Naive thymus-derived CD4-positive, alpha-beta T cell (primary cell): ENCODE results near the gene ATP8A2. TPM values are rescaled to one million over a fixed set of nuclear protein-coding genes. Genes with fewer than 3 reads are reported as not detected.
"Not testable (repeated sequence)": the region's sequence is repeated elsewhere in the genome, so short reads cannot be mapped to it uniquely, and the experiment has no call there.

Experiments
- ATAC-seq: fragments of 150-1000 bp; cut with Tn5 transposase; 2 replicates; pipeline ENCODE4 v1.10.0; 2021; ENCODE audit warnings: mild to moderate bottlenecking, moderate library complexity
- CTCF ChIA-PET: fragments of 350-600 bp; sonication (Branson Sonifier 250); formaldehyde crosslinking; loops from one replicate; lab custom pipeline; 2021; ENCODE audit warnings: antibody characterized with exemption; lab: Charles Lee
- POLR2A ChIA-PET: fragments of 350-600 bp; sonication (Branson Sonifier 250); formaldehyde crosslinking; loops from one replicate; lab custom pipeline; 2021; ENCODE audit warnings: antibody characterized with exemption, inconsistent platforms; lab: Charles Lee
- DNase-seq, 9 donors: peaks; one replicate each; pipeline versions ENCODE4 v3.0.0 to v3.0.0-alpha.2; 2020 to 2022; ENCODE audit warnings: mixed read lengths in 1 of 9
- H3K27ac ChIP-seq: one replicate; pipeline ENCODE4 v1.7.0; 2013; ENCODE audit warnings: mild to moderate bottlenecking, low read depth, low read length, moderate library complexity
- H3K27me3 ChIP-seq, 2 donors: one replicate each; pipeline ENCODE4 v1.7.0; 2013; ENCODE audit warnings: low read length in 2 of 2, mild to moderate bottlenecking in 2 of 2, moderate library complexity in 2 of 2; ENCODE audit not compliant: control insufficient read depth in 2 of 2, insufficient read depth in 2 of 2
- H3K36me3 ChIP-seq, 3 experiments: 1 replicate in 2 of 3; 2 replicates in 1 of 3; pipeline ENCODE4 v1.7.0; 2013; ENCODE audit warnings: low read length in 3 of 3, mild to moderate bottlenecking in 3 of 3, moderate library complexity in 1 of 3; ENCODE audit not compliant: insufficient read depth in 3 of 3, control insufficient read depth in 2 of 3
- H3K4me1 ChIP-seq, 2 donors: one replicate each; pipeline ENCODE4 v1.7.0; 2013; ENCODE audit warnings: low read length in 2 of 2, mild to moderate bottlenecking in 2 of 2, moderate library complexity in 1 of 2; ENCODE audit not compliant: control insufficient read depth in 2 of 2, insufficient read depth in 2 of 2
- H3K4me3 ChIP-seq: 2 replicates; pipeline ENCODE4 v1.7.0; 2013; ENCODE audit warnings: mild to moderate bottlenecking, low read length
- H3K9me3 ChIP-seq, 3 experiments: 1 replicate in 2 of 3; 2 replicates in 1 of 3; pipeline ENCODE4 v1.7.0; 2013; ENCODE audit warnings: low read length in 3 of 3; ENCODE audit not compliant: control insufficient read depth in 2 of 3
- H3K27ac Mint-ChIP-seq, 9 donors: one replicate each; pipeline ENCODE4 v1.8.0; 2020 to 2022; ENCODE audit warnings: mixed read lengths in 9 of 9, mild to moderate bottlenecking in 8 of 9, moderate library complexity in 5 of 9, inconsistent platforms in 2 of 9
- H3K27me3 Mint-ChIP-seq, 5 donors: one replicate each; pipeline ENCODE4 v1.8.0; 2021 to 2022; ENCODE audit warnings: mixed read lengths in 5 of 5, mild to moderate bottlenecking in 1 of 5
- H3K36me3 Mint-ChIP-seq, 5 donors: one replicate each; pipeline ENCODE4 v1.8.0; 2020 to 2022; ENCODE audit warnings: mixed read lengths in 5 of 5, mild to moderate bottlenecking in 3 of 5, inconsistent platforms in 1 of 5
- H3K4me1 Mint-ChIP-seq, 7 donors: one replicate each; pipeline ENCODE4 v1.8.0; 2020 to 2022; ENCODE audit warnings: mixed read lengths in 7 of 7, mild to moderate bottlenecking in 3 of 7, inconsistent platforms in 1 of 7
- H3K4me3 Mint-ChIP-seq, 10 donors: one replicate each; pipeline ENCODE4 v1.8.0; 2020 to 2022; ENCODE audit warnings: mild to moderate bottlenecking in 10 of 10, mixed read lengths in 10 of 10, moderate library complexity in 6 of 10, inconsistent platforms in 2 of 10
- H3K9me3 Mint-ChIP-seq, 11 donors: one replicate each; pipeline ENCODE4 v1.8.0; 2020 to 2022; ENCODE audit warnings: mixed read lengths in 11 of 11, mild to moderate bottlenecking in 4 of 11, inconsistent platforms in 1 of 11, moderate library complexity in 1 of 11
- intact Hi-C, 2 donors: fragments of 100-400 bp; cut with micrococcal nuclease; formaldehyde crosslinking; loops; one replicate each; pipeline ENCODE4 v1.15.1; 2023
- polyA plus RNA-seq, 2 donors: library from polyadenylated mRNA; unstranded; fragments of 300-500 nt; fragmentation: Illumina TruSeq; gene quantifications; one replicate each; pipeline ENCODE4 v1.2.3, GENCODE V29; 2021
- total RNA-seq, 6 experiments: library from RNA in 5 of 6; stranded (reverse) in 5 of 6; gene quantifications; 1 replicate in 5 of 6; 2 replicates in 1 of 6; pipeline ENCODE4 v1.2.3 and lab custom pipeline; 2021 to 2026

ATP8A2 gene
- total and polyA plus RNA-seq, 7 experiments from 2014 or later, result 0.56 to 2.4 (median 1.2) TPM

DNA sequence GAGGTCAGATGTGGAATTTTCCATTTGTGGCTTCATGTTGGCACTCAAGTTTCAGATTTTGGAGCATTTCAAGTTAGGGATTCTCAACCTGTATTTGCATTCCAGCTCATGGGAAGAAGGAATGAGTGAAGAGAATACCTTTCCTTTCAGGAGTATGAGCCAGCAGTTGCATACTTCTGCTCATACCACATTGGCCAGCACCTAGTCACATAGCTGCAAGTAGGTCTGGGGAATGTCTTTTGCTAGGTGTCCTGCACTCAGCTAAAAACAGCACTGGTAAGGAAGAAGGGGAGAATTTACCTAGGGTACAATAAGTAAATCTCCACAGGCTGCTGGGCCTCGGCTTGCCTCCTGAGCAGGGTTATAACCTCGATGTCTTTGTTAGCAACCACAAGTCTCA, 24.6 kb upstream of the ATP8A2 start:
- Mint-ChIP-seq H3K9me3 (peaks cover 0 to 4% (median 0%) of the 10 kb centered on the region in 11 donors), H3K36me3 (peaks cover 0 to 9% (median 5%) of the 10 kb centered on the region in 5 donors), H3K4me3 (no peak overlapping the region), H3K4me1 (no peaks in the 10 kb centered on the region), H3K27me3 (peaks cover 0 to 3% (median 0%) of the 10 kb centered on the region in 5 donors), H3K27ac (no peak overlapping the region)
- POLR2A ChIA-PET, result no interaction called here
- ATAC-seq (no peak), DNase-seq (no peak)
- no peaks in the 10 kb centered on the region for H3K27me3 ChIP-seq
- H3K4me1 ChIP-seq, result no peaks in the 10 kb centered on the region
- H3K9me3 ChIP-seq, result no peaks in the 10 kb centered on the region
- H3K36me3 ChIP-seq, result no peaks in the 10 kb centered on the region
- CTCF ChIA-PET, result no interaction called here
- intact Hi-C loops, result no loop called here
- no peak overlapping the region for H3K4me3 ChIP-seq
- no peak overlapping the region for H3K27ac ChIP-seq

DNA sequence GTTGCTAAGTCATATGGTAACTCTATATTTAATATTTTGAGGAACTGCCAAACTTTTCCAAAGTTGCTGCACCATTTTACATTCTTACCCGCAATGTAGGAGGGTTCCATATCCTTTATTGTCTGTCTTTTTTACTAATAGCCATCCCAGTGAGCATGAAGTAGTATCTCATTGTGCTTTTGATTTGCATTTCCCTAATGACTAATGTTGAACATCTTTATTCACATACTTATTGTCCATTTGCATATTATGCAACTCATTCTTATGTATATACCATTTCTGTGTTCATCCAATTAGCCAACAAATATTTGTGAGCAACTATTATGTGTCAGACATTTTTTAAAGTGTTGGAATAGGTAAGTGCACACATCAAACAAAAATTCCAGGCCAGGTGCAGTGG, 20.4 kb upstream of the ATP8A2 start:
- no peak overlapping the region for H3K4me3 Mint-ChIP-seq
- no peak for DNase-seq
- POLR2A ChIA-PET, result interaction anchor here (0.7 kb wide), 1 partner anchor 38 kb away, joined by 3 read pairs; no protein-coding TSS in a partner anchor

DNA sequence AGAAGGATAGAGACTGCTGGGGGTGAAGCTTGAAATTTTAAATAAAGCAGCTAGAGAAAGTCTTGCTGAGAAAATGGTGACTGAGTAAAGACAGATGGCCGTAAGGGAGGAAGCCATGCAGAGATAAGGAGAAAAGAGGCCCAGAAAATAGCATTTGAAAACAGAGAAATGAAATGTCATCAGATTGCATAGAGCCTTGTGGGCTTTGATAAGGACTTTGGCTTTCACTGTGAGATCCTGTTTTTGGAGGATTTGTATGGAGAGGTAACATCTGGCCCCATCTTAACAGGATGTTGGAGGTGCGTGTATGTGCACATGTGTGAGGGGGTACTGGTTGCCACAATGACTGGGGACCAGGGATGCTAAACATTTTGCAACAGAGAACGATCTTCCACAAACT, 19.5 kb upstream of the ATP8A2 start:
- no peak overlapping the region for H3K27ac Mint-ChIP-seq
- no peak overlapping the region for H3K4me3 ChIP-seq
- H3K27ac ChIP-seq, result no peak overlapping the region
- H3K27me3 Mint-ChIP-seq, result peaks cover 21 to 36% (median 28%) of the 10 kb centered on the region in 5 donors
- no peaks in the 10 kb centered on the region for H3K36me3 ChIP-seq
- H3K4me1 Mint-ChIP-seq, result peaks cover 0 to 2% (median 0%) of the 10 kb centered on the region in 7 donors
- H3K4me1 ChIP-seq, result no peaks in the 10 kb centered on the region
- DNase-seq, result no peak
- no peaks in the 10 kb centered on the region for H3K27me3 ChIP-seq
- peaks cover 0 to 5% (median 0%) of the 10 kb centered on the region in 5 donors for H3K36me3 Mint-ChIP-seq
- ATAC-seq, result no peak
- no peaks in the 10 kb centered on the region for H3K9me3 ChIP-seq
- H3K4me3 Mint-ChIP-seq, result no peak overlapping the region
- H3K9me3 Mint-ChIP-seq, result peaks cover 0 to 9% (median 0%) of the 10 kb centered on the region in 11 donors
- intact Hi-C loops, result no loop called here
- CTCF ChIA-PET, result no interaction called here
- POLR2A ChIA-PET, result interaction anchor here (0.7 kb wide), 1 partner anchor 39 kb away, joined by 3 read pairs; no protein-coding TSS in a partner anchor

More for the DNA sequence above, 20.4 kb upstream of the ATP8A2 start:
- intact Hi-C loops, result no loop called here
- H3K27ac Mint-ChIP-seq, result no peak overlapping the region
- Histone ChIP-seq H3K27me3 (no peaks in the 10 kb centered on the region), H3K36me3 (no peaks in the 10 kb centered on the region), H3K27ac (no peak overlapping the region), H3K4me1 (no peaks in the 10 kb centered on the region), H3K9me3 (no peaks in the 10 kb centered on the region), H3K4me3 (no peak overlapping the region)
- H3K9me3 Mint-ChIP-seq, result peaks cover 0 to 9% (median 0%) of the 10 kb centered on the region in 11 donors
- H3K4me1 Mint-ChIP-seq, result peaks cover 0 to 2% (median 0%) of the 10 kb centered on the region in 7 donors
- H3K36me3 Mint-ChIP-seq, result peaks cover 0 to 5% (median 0%) of the 10 kb centered on the region in 5 donors
- CTCF ChIA-PET, result no interaction called here
- no peak for ATAC-seq
- H3K27me3 Mint-ChIP-seq, result peaks cover 21 to 28% (median 23%) of the 10 kb centered on the region in 5 donors

DNA sequence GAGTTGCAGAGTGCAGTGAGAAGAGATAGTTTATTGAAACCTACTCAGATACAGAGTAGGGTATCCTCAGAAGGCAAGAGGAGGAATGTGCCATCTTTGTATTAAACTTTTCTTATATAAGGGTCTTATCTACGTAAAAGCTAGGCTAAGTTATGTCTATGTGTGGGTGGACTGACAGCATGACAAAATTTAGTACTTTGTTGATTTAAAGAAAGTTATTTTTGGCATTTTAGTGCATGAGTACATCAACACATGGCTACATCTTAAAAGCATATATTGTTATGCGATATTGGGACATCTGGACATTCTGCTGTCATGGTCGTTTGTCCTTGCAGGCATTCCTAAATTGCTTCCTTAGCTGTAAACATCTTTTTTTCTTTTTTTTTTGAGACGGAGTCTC, 19.0 kb upstream of the ATP8A2 start:
- Histone ChIP-seq H3K4me3 (no peak overlapping the region), H3K27ac (no peak overlapping the region), H3K9me3 (no peaks in the 10 kb centered on the region), H3K36me3 (no peaks in the 10 kb centered on the region), H3K27me3 (no peaks in the 10 kb centered on the region), H3K4me1 (no peaks in the 10 kb centered on the region)
- H3K4me3 Mint-ChIP-seq, result no peak overlapping the region
- H3K27me3 Mint-ChIP-seq, result peaks cover 21 to 39% (median 32%) of the 10 kb centered on the region in 5 donors
- H3K36me3 Mint-ChIP-seq, result peaks cover 0 to 9% (median 0%) of the 10 kb centered on the region in 5 donors
- H3K27ac Mint-ChIP-seq, result no peak overlapping the region
- ChIA-PET POLR2A (no interaction called here), CTCF (no interaction called here)
- peaks cover 0 to 2% (median 0%) of the 10 kb centered on the region in 7 donors for H3K4me1 Mint-ChIP-seq
- H3K9me3 Mint-ChIP-seq, result peaks cover 0 to 9% (median 0%) of the 10 kb centered on the region in 11 donors
- intact Hi-C loops, result no loop called here
- ATAC-seq, result no peak
- DNase-seq, result no peak

DNA sequence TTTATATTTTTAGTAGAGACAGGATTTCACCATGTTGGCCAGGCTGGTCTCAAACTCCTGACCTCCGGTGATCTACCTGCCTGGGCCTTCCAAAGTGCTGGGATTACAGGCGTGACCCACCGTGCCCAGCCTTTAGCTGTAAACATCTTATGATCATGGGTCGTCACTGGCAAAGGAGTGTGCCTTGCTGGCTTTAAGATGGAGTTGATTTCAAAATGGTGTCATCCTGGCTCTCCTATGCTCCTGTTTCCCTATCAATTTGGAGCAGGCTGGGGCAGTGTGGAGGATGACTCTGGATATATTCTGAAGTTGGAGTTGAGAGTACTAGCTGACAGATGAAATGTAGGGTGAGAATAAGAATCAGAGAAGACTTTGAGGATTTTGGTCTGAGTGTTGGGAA, 18.4 kb upstream of the ATP8A2 start:
- peaks cover 0 to 9% (median 4%) of the 10 kb centered on the region in 11 donors for H3K9me3 Mint-ChIP-seq
- no peak overlapping the region for H3K27ac ChIP-seq
- H3K27ac Mint-ChIP-seq, result no peak overlapping the region
- POLR2A ChIA-PET, result no interaction called here
- H3K4me1 Mint-ChIP-seq, result peaks cover 0 to 2% (median 0%) of the 10 kb centered on the region in 7 donors
- H3K4me3 Mint-ChIP-seq, result no peak overlapping the region
- DNase-seq (no peak), ATAC-seq (no peak)
- CTCF ChIA-PET, result no interaction called here
- no peaks in the 10 kb centered on the region for H3K27me3 ChIP-seq
- no peaks in the 10 kb centered on the region for H3K9me3 ChIP-seq
- H3K36me3 Mint-ChIP-seq, result peaks cover 0 to 9% (median 0%) of the 10 kb centered on the region in 5 donors
- H3K4me1 ChIP-seq, result no peaks in the 10 kb centered on the region
- peaks cover 24 to 44% (median 37%) of the 10 kb centered on the region in 5 donors for H3K27me3 Mint-ChIP-seq
- H3K4me3 ChIP-seq, result no peak overlapping the region
- no peaks in the 10 kb centered on the region for H3K36me3 ChIP-seq
- intact Hi-C loops, result no loop called here

DNA sequence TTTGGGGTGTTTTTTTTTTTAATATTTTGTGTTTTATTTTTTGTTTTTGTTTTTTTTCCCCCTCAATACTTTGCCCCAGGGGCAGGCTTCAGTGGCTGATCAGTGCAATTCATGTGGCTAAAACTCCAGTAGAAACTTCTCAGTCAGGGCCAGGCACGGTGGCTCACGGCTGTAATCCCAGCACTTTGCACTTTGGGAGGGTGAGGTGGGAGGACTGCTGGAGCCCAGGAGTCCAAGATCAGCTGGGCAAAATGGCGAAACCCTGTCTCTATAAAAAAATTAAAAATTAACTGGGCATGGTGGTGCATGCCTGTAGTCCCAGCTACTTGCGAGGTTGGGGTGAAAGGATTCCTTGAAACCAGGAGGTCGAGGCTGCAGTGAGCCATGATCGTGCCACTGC, 17.4 kb upstream of the ATP8A2 start:
- peaks cover 0 to 9% (median 0%) of the 10 kb centered on the region in 5 donors for H3K36me3 Mint-ChIP-seq
- H3K4me3 ChIP-seq, result no peak overlapping the region
- intact Hi-C loops, result no loop called here
- H3K36me3 ChIP-seq, result no peaks in the 10 kb centered on the region
- H3K4me3 Mint-ChIP-seq, result no peak overlapping the region
- H3K4me1 ChIP-seq, result no peaks in the 10 kb centered on the region
- H3K9me3 Mint-ChIP-seq, result peaks cover 0 to 17% (median 4%) of the 10 kb centered on the region in 11 donors
- H3K27ac ChIP-seq, result no peak overlapping the region
- ChIA-PET CTCF (no interaction called here), POLR2A (no interaction called here)
- ATAC-seq (no peak), DNase-seq (no peak)
- no peaks in the 10 kb centered on the region for H3K9me3 ChIP-seq
- H3K27me3 Mint-ChIP-seq, result peaks cover 24 to 51% (median 42%) of the 10 kb centered on the region in 5 donors
- peaks cover 0 to 2% (median 0%) of the 10 kb centered on the region in 7 donors for H3K4me1 Mint-ChIP-seq
- no peaks in the 10 kb centered on the region for H3K27me3 ChIP-seq
- no peak overlapping the region for H3K27ac Mint-ChIP-seq

DNA sequence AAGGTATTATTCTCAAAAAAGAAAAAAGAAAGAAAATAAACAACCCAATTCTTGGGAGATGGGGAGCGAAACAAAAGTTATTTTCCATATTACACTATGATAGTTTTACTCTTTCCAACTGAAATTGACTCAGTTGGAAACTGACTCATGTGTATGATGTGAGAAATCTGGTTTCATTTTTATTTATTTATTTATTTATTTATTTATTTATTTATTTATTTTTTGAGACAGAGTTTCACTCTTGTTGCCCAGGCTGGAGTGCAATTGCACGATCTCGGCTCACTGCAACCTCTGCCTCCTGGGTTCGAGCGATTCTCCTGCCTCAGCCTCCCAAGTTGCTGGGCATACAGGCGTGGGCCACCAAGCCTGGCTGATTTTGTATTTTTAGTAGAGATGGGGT, 11.3 kb upstream of the ATP8A2 start:
- ATAC-seq, intact Hi-C loops, H3K27me3 ChIP-seq, H3K27ac Mint-ChIP-seq, H3K27ac ChIP-seq, H3K4me1 ChIP-seq, H3K36me3 Mint-ChIP-seq, H3K4me1 Mint-ChIP-seq, H3K36me3 ChIP-seq, POLR2A ChIA-PET, CTCF ChIA-PET, H3K4me3 Mint-ChIP-seq, H3K4me3 ChIP-seq, DNase-seq, H3K9me3 ChIP-seq: not testable (repeated sequence)
- H3K9me3 Mint-ChIP-seq, result peaks cover 0 to 39% (median 12%) of the 10 kb centered on the region in 11 donors
- peaks cover 7 to 43% (median 33%) of the 10 kb centered on the region in 5 donors for H3K27me3 Mint-ChIP-seq
